Activated T-helper 1 cell treated with Interleukin-2 at 50 U/mL for 16 hours (primary cell): ENCODE data around the gene TMEM234.
"Not testable (repeated sequence)": the region's sequence is repeated elsewhere in the genome, so short reads cannot be mapped to it uniquely, and the experiment has no call there.

Experiments
- DNase-seq: peaks from one replicate; pipeline ENCODE4 v3.0.0-alpha.2; 2020; ENCODE audit warnings: low read depth

Gene TMEM234

DNA sequence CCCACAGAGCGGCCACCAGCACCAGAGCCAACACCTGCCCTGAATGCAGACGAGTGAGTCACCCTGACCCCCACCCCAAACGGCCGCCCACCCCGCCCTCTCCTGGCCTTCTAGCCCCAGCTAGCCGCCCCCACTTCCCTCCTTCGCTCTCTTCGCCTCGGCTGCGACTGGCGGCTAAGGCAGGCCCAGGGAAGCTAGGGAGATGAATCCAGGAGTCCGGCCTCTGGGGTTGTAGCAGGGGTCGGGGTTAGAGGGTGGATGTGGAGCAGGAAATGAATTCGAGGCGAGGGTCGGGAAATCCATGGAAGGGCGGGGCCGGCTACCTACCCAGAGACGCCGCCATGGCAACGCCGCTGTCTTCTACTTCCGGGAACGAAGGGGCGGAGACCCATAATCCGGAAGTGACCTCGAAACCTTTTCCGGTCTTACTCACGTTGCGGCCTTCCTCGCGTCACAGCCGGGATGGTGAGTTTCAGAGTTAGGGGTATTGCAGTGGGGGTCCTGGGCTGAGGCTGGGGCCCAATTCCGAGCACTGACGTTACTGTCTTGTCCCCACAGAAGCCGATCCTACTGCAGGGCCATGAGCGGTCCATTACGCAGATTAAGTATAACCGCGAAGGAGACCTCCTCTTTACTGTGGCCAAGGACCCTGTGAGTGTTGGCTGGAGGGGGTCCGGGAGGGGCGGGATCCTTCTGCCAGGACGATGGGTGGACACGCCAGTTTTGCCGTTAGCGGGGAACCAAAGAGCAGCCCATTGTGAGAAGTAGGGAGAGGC is at the start of gene TMEM234, which contains the start of gene EIF3I:
TSS of gene TMEM234 (minus strand) at position 374 of the 776 bp plus-strand sequence. CDS start at position 343, 31 bp downstream.
TSS of gene EIF3I (plus strand) at position 428 of the 776 bp plus-strand sequence. CDS start at position 463, 35 bp downstream.
- DNase-seq = peak; percentile 85

DNA sequence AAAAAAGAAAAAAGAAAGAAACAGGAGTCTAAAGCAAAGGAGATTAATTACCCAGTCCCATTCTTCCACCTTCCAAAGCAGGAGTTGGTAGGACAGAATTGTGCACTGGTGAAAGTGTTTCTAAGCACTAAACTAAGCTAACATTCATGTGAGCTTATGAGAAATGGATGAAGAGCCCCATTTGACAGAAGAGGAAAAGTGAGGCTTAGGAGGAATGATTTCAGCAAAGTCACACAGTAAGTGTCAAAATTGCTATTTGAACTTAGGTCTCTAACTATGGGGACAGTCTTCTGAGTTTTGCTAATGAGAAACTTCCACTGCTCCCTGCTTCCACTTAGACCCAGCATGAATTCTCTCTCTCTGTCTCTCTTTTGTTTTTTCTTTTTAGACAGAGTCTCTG is 47.6 kb upstream of the TMEM234 start:
- DNase-seq = no peak

GRCh38 chr1:32266921-32267591 is 44.9 kb upstream of the TMEM234 start:
- DNase-seq = no peak

DNA sequence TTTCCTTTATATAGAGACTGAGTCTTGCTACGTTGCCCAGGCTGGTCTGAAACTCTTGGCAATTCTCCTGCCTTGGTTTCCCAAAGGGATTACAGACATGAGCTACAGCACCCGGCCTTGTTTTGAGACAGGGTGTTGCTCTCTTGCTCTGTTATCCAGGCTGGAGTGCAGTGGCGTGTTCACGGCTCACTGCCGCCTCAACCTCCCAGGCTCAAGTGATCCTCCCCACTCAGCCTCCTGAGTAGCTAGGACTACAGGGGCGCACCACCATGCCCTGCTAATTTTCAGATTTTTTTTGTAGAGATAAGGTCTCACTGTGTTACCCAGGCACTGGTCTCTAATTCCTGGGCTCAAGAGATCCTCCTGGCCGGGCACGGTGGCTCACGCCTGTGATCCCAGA is 43.7 kb upstream of the TMEM234 start:
- DNase-seq = no peak

DNA sequence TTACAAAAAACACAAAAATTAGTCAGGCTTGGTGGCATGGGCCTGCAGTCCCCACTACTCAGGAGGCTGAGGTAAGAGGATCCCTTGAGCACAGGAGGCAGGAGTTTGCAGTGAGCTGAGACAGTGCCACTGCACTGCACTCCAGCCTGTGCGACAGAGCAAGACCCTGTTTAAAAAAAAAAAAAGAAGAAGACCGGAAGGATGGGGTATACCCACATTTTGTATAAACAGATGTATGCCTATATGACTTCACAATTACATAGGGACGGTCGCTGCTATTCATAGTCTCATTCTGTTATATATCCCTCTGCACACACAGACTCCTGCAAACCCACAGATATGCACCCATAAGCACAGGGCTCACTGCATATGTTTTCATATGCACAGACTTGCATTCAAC is 41.6 kb upstream of the TMEM234 start:
- no peak for DNase-seq

- not testable (repeated sequence) for DNase-seq
Observed at GRCh38 chr1:32263236-32263593, 41.1 kb upstream of the TMEM234 start.

DNA sequence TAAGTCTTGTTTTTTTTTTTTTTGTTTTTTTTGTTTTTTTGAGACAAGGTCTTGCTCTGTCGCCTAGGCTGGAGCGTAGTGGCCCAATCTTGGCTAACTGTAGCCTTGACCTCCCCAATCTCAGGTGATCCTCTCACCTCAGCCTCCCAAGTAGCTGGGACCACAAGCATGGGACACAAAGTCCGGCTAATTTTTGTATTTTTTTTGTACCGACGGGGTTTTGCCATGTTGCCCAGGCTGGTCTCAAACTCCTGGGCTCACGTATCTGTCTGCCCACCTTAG is 35.0 kb upstream of the TMEM234 start:
- DNase-seq = no peak

- DNase-seq = no peak
Observed at GRCh38 chr1:32256473-32257226, 34.5 kb upstream of the TMEM234 start.

GRCh38 chr1:32255072-32256071 is 33.2 kb upstream of the TMEM234 start:
- DNase-seq = no peak

DNA sequence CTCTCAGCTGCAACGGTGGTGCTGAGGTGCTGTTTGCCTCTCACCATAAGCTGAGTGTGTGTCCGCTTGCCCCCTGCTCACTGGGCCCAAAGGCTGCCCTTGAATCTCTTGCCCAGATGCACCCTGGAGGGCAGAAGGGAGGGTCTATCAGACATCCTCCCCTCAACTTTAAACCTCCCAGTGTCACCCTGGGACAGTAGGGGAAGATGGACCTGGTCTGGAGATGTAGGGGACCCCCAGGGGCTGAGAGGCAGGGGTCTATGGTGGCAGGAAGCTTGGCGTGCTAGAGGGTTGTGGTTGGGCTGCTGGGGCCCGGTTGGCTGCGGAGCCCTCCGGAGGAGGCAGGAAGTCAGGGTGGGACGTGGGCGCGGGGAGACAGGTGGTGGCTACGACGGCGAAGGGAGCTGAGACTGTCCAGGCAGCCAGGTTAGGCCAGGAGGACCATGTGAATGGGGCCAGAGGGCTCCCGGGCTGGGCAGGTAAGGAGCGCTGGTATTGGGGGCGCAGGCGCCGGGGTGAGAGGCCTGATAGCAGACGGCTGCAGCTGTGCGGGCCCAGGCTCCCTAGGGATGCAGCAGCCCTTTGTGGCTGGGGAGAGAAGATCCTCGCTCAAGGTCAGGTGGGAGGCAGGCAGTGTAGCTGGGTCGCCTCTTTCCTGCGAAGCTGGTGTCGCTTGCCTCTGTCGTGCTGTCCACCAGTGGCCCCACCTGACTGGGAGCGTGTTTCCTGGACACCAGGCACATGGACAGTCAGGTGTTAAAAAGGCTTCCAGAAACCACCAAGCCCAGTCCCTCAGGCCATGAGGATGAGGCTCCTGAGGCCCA is 29.0 kb upstream of the TMEM234 start, which contains the start of gene LCK:
TSS of gene LCK (plus strand) at position 373 of the 824 bp plus-strand sequence. CDS start 23,065 bp downstream, outside the sequence.
- DNase-seq = peak; percentile 60

DNA sequence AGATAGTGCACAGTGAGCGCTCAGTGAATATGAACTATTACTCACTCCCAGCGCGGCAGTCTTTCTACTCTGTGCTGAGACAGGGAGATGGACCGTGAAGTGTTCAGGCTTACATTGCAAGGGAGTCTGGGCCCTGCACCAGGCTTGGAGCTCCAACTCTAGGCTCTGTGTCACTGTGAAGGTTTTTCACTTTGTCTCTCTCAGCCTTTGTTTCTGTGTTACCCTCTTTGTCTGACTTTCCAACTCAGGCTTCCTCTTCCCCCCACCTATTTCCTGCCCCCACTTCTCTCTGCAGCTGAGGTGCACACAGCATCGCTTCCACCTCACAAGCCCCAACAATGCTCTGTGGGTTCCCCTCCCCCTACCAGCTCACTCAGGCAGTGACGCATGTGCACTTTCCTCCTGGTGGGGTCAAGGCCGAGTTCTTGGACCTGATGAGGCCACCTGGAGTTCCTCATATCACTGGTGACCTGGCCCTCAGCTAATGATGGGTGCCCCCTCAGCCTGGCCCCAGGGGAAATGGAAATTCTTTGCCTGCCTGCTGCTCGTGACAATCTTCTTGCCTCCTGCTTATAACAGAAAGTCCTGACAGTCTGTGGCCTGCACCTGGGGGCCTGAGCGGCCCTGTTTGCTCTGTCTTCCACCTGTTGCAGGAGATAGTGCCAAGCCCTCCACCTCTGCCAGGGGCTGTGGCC is 27.8 kb upstream of the TMEM234 start:
- peak; percentile 72 for DNase-seq

GRCh38 chr1:32247983-32248889 is 26.1 kb upstream of the TMEM234 start:
- peak; percentile 52 for DNase-seq

DNA sequence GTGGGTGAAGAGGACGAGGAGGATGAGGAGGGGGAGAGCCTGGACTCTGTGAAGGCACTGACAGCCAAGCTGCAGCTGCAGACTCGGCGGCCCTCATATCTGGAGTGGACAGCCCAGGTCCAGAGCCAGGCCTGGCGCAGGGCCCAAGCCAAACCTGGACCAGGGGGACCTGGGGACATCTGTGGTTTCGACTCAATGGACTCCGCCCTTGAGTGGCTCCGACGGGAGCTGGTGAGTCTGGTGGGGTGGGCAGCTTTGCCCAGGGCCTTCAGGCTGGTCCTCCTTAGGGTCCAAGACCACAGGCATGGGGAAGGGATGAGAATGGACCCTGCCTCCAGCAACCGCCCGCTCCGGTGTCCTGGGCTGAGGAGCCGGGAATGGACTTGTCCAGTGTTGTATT is 25.3 kb upstream of the TMEM234 start:
- no peak for DNase-seq

DNA sequence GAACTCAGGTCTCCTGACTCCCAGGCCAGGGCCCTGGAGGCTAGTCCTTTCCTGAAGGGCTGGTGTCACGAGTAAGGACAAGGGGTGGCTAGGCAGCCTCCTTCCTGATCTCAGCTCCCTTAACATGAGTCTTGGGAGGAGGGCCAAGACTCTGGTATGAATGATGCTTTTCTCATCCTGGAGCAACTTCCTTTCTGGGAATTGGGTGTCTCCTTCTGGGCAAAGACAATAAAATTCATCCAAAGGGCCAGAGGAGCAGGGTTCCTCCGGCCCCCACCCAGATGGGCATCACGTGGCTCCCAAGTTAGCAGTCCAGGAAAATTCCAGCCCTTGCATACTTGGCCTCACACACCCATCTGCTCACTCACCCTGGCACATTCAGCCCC is 24.7 kb upstream of the TMEM234 start, which contains the start of gene FAM167B:
TSS of gene FAM167B (plus strand) at position 335 of the 386 bp plus-strand sequence. CDS start 200 bp downstream, outside the sequence.
- no peak for DNase-seq

DNA sequence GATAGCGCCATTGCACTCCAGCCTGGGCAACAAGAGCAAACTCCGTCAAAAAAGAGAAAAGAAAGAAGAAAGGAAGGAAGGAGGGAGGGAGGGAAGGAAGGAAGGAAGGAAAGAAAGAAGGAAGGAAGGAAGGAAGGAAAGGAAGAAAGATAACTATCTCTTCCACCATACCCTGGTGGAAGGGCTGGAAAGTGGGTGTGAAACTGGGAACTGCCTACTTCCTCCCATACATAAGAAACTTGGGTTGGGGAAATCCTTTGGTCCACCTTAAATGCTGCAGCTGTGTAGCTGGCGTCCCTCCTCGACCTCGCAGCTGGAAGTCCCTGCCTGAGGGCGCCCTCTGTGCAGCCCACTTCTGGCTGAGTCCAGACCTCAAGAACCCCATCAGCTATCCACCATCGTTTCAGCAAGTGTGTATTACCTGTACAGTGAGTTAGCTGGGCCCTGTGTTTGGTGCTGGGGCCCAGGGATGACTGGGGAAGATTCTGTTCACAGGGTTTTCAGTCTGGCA is 20.2 kb upstream of the TMEM234 start:
- no peak for DNase-seq

DNA sequence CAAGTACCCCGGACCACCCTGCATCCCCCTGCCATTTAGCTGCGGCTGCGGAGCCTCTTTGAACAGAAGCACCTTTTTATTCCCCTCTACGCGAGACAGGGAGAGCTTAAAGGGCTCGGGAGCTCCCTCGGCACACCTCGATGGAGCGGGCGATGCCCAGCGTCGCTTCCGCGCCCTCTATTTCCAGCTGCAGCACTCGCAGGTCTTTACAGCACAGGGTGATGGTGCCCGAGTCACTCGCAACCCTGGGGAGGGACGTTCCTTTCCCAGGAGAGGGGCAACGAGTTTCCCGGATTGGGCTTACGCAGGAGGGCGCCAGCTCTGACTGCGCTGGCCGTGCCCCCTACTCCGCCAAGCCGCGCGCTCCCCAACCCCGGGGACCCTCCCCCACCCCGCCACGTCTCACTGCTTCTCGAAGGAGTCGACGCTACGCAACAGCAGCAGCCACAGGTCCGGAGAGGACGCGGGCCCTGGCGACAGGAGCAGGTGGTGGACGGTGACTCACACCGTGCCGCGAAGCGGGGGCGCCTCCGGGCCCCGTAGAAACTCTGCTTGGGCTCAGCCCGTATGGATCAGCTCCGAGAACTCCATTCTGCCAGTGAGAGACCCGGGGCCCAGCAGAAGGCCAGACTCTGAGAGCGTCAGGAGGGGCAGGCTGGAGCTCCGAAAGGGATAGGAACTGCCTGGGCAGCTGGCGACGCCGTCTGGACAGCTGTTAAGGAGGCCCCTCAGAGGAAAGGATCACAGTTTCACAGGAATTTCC is 19.0 kb upstream of the TMEM234 start:
- no peak for DNase-seq

- DNase-seq = peak; percentile 53
Observed at GRCh38 chr1:32240140-32240951, 18.2 kb upstream of the TMEM234 start.
